Liver (tissue), 3 donors: ENCODE results near the gene CRAT.

Source experiments
- ATF3 ChIP-seq: IDR thresholded peaks from 2 replicates; pipeline ENCODE4 v1.6.1; 2016; ENCODE audit warnings: antibody characterized with exemption
- CTCF ChIP-seq: fragments of 150-350 bp; IDR thresholded peaks from 2 replicates; pipeline ENCODE4 v1.5.1; 2017; ENCODE audit warnings: improper control_type of control experiment, low read depth, low read length; ENCODE audit not compliant: missing input control
- GABPA ChIP-seq, 2 donors: IDR thresholded peaks in 1 of 2; conservative IDR thresholded peaks in 1 of 2; 2 replicates each; pipeline ENCODE4 v1.6.1; 2016; ENCODE audit warnings: antibody characterized with exemption in 2 of 2, mild to moderate bottlenecking in 1 of 2, moderate library complexity in 1 of 2
- NR2F2 ChIP-seq: IDR thresholded peaks from 2 replicates; pipeline ENCODE4 v1.6.1; 2016; ENCODE audit warnings: antibody characterized with exemption
- YY1 ChIP-seq: IDR thresholded peaks from 2 replicates; pipeline ENCODE4 v1.6.1; 2016; ENCODE audit warnings: antibody characterized with exemption, mild to moderate bottlenecking
- TF ChIP-seq, protein P1 (sequence below): IDR thresholded peaks from 2 replicates; pipeline ENCODE4 v1.6.1; 2016; ENCODE audit warnings: antibody characterized with exemption
- TF ChIP-seq, protein P2 (sequence below): IDR thresholded peaks from 2 replicates; pipeline ENCODE4 v1.6.1; 2016; ENCODE audit warnings: antibody characterized with exemption, mild to moderate bottlenecking
- donor health status: healthy.
- donor health status: healthy.

DNA sequence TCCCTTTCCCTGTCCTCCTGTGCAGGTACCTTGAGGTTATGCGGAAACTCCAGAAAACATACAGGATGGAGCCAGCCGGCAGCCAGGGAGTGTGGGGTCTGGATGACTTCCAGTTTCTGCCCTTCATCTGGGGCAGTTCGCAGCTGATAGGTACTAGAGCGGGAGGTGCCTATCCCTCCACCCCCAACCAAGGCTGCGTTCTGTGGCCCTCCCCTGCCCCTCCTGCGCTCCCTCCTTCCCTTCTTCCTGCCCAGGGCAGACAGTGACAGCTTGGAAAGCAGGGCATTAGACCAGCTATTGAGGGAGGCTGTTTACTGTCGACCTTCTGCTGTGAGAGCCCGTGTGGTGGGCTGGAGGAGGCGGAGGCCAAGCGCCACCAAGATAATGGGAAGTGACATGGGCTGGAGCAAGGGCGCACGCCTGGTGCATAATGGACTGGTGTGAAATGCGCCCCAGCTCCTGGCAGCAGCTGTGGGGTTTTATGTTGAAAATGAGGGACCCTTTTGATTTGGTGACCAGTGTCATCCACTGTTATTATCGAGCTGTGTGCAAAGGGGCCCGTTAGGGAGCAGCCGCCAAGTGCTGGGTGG lies 25.9 kb upstream of the CRAT start:
- TF ChIP-seq YY1: no peak
- no peak for TF ChIP-seq CTCF
- TF ChIP-seq GABPA (IDR thresholded peaks at IDR 0.05 in 1 of 2, conservative IDR thresholded peaks at IDR 0.05 in 1 of 2): no peak
- TF ChIP-seq, protein P1, sequence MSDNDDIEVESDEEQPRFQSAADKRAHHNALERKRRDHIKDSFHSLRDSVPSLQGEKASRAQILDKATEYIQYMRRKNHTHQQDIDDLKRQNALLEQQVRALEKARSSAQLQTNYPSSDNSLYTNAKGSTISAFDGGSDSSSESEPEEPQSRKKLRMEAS: no peak
- TF ChIP-seq, protein P2, sequence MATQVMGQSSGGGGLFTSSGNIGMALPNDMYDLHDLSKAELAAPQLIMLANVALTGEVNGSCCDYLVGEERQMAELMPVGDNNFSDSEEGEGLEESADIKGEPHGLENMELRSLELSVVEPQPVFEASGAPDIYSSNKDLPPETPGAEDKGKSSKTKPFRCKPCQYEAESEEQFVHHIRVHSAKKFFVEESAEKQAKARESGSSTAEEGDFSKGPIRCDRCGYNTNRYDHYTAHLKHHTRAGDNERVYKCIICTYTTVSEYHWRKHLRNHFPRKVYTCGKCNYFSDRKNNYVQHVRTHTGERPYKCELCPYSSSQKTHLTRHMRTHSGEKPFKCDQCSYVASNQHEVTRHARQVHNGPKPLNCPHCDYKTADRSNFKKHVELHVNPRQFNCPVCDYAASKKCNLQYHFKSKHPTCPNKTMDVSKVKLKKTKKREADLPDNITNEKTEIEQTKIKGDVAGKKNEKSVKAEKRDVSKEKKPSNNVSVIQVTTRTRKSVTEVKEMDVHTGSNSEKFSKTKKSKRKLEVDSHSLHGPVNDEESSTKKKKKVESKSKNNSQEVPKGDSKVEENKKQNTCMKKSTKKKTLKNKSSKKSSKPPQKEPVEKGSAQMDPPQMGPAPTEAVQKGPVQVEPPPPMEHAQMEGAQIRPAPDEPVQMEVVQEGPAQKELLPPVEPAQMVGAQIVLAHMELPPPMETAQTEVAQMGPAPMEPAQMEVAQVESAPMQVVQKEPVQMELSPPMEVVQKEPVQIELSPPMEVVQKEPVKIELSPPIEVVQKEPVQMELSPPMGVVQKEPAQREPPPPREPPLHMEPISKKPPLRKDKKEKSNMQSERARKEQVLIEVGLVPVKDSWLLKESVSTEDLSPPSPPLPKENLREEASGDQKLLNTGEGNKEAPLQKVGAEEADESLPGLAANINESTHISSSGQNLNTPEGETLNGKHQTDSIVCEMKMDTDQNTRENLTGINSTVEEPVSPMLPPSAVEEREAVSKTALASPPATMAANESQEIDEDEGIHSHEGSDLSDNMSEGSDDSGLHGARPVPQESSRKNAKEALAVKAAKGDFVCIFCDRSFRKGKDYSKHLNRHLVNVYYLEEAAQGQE: no peak
- TF ChIP-seq NR2F2: no peak
- no peak for TF ChIP-seq ATF3
